Erythroblast (primary cell): ENCODE results near the gene COIL.

Source experiments
- GATA1 ChIP-seq: IDR thresholded peaks from 2 replicates; pipeline ENCODE4 v1.6.1; 2011; ENCODE audit warnings: low read depth, mild to moderate bottlenecking, control low read depth, low read length, moderate library complexity
- POLR2A ChIP-seq: IDR thresholded peaks from 2 replicates; pipeline ENCODE4 v1.6.1; 2011; ENCODE audit warnings: mild to moderate bottlenecking, low read length

GRCh38 chr17:56956992-56957391 lies 3.9 kb downstream of the COIL start:
- TF ChIP-seq POLR2A, result no peak
- TF ChIP-seq GATA1, result no peak
